C4-2B (cell line): ENCODE data around the gene PRKCQ.

Experiments
- H3K27ac ChIP-seq: fragments of 450-650 bp; 2 replicates; pipeline ENCODE4 v1.5.1; 2017
- ZFX ChIP-seq: fragments of 450-650 bp; IDR thresholded peaks from 2 replicates; pipeline ENCODE4 v1.6.1; 2017
- TF ChIP-seq, protein P1 (sequence below): fragments of 450-650 bp; conservative IDR thresholded peaks from 2 replicates; pipeline ENCODE4 v1.5.1; 2017; ENCODE audit warnings: mild to moderate bottlenecking

The PRKCQ gene

DNA sequence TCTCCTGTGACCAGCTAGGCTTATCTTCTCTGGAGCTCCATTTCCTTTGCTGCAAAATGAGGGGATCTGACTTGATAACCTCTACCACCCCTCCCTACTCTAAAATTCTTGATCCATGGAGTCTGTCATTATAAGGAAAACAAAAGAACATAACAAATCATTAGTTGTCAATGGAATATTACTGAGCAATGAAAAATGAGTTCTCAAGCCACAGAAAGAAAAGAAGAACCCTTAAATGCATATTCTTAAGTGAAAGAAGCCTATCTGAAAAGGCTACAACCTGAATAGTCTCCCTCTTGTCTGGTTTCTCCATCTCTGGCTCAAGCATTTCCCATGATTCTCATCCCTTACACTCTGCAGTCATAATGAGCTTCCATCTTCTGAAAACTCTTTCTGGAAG lies 110.4 kb downstream of the PRKCQ start:
- TF ChIP-seq, protein P1, sequence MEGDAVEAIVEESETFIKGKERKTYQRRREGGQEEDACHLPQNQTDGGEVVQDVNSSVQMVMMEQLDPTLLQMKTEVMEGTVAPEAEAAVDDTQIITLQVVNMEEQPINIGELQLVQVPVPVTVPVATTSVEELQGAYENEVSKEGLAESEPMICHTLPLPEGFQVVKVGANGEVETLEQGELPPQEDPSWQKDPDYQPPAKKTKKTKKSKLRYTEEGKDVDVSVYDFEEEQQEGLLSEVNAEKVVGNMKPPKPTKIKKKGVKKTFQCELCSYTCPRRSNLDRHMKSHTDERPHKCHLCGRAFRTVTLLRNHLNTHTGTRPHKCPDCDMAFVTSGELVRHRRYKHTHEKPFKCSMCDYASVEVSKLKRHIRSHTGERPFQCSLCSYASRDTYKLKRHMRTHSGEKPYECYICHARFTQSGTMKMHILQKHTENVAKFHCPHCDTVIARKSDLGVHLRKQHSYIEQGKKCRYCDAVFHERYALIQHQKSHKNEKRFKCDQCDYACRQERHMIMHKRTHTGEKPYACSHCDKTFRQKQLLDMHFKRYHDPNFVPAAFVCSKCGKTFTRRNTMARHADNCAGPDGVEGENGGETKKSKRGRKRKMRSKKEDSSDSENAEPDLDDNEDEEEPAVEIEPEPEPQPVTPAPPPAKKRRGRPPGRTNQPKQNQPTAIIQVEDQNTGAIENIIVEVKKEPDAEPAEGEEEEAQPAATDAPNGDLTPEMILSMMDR: no peak
- TF ChIP-seq ZFX: no peak
- no peak overlapping the region for H3K27ac ChIP-seq

- H3K27ac ChIP-seq: no peak overlapping the region
- TF ChIP-seq ZFX: no peak
- TF ChIP-seq, protein P1: no peak
Measured at GRCh38 chr10:6465854-6466601, 114.0 kb downstream of the PRKCQ start.

DNA sequence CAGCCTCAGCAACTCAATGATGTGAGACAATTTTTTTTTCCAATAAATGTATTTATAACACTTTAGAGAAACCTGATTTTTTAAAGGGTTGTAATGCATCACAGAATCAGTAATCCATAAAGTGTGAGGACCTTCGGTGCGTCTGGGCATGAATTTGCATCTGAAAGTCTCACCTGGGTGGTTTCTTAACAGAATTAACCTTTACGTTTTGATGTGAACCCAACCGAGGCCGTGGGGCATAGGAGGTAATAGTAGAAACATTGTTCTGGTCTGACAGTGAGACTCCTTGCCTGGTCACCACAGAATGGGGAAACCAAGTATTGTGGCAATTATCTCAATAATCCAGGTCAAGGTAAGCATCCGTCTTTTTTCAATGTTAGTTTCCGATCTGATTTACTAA lies 114.6 kb downstream of the PRKCQ start:
- TF ChIP-seq ZFX: no peak
- TF ChIP-seq, protein P1: no peak
- no peak overlapping the region for H3K27ac ChIP-seq

GRCh38 chr10:6464862-6465430 lies 115.1 kb downstream of the PRKCQ start:
- TF ChIP-seq ZFX: no peak
- TF ChIP-seq, protein P1: no peak

DNA sequence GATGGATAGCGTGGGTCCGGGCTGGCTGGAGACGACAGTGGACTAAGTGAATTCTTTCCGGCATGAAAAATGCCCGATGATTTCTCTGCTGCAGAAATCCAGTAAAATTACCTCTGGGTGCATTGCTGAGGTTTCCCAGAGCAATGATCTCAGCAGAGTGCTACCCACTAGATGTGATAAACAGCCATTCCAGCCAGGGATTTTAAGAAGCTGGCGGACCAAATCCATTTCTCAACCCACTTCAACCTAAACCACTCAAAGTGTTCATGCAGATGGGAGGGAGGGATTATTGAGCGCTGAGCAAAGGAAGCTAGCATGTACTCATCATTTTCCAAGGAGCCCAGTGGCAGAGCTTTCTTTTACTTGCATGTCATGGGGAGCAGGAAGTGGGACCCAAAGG lies 116.7 kb downstream of the PRKCQ start:
- no peak for TF ChIP-seq ZFX
- TF ChIP-seq, protein P1: no peak
- H3K27ac ChIP-seq: no peak overlapping the region

More at GRCh38 chr10:6464862-6465430, 115.1 kb downstream of the PRKCQ start:
- no peak overlapping the region for H3K27ac ChIP-seq

GRCh38 chr10:6461961-6462360 lies 118.1 kb downstream of the PRKCQ start:
- no peak overlapping the region for H3K27ac ChIP-seq
- TF ChIP-seq, protein P1: no peak
- TF ChIP-seq ZFX: no peak

GRCh38 chr10:6460861-6461409 lies 119.1 kb downstream of the PRKCQ start:
- no peak overlapping the region for H3K27ac ChIP-seq
- TF ChIP-seq, protein P1: no peak
- no peak for TF ChIP-seq ZFX
